ENCODE data around the gene GARIN3. TPM values are rescaled to one million over a fixed set of nuclear protein-coding genes. Genes with fewer than 3 reads are reported as not detected.

GARIN3 gene
- total and polyA plus RNA-seq, 2 donors (not counting 1 experiment from before 2014, with no cell fraction given): not detected

DNA sequence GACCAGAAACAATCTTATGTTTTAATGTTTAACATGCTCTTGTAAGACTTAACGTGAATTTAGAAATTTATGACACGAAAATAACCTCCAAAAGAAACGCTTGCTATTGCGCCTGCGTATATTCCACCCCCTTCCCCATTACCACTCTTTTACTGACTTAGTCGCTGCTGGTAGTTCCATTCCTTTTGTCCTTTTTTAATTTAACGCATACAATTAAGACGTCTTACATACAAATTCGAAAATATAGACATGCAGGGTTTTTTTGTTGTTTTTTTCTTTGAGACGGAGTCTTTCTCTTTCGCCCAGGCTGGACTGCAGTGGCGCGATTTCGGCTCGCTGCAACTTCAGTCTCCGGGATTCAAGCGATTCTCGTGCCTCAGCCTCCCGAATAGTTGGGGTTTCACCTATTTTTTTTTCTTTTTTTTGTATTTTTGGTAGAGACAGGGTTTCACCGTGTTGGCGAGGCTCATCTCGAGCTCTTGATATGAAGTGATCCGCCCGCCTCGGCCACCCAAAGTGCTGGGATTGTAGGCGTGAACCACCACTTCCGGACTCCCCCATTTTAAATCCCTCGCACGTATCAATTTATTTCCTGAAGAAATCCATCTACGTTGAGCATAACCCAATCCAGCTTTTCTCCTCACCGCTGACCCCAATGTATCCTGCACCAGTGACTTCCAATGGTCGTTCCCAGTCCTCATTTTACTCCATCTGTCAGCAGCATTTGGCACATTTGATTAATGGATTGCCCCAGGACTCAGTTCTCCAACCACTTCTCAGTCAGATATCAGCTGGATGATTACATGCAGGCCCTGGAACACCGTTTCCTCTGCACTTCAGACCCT lies 22.7 kb downstream of the GARIN3 start:
- DNase-seq: no peak
- no peaks in the 10 kb centered on the region for H4K20me1 ChIP-seq (ENCODE audit: control insufficient read depth, insufficient read depth, low read length, poor library complexity, severe bottlenecking)
- peak overlapping the region; percentile 91 for H2AFZ ChIP-seq (ENCODE audit: insufficient read depth, low read depth, low read length, poor library complexity, severe bottlenecking)
- intact Hi-C loops (cut with micrococcal nuclease): loop anchor here (1.0 to 10.0 kb wide), 2 partner anchors 588 to 739 kb away; partner anchors contain the start of gene THG1L
- ChIA-PET POLR2A (interaction anchor here (0.7 to 2.3 kb wide), 6 partner anchors 32 to 768 kb away, joined by 3 to 13 read pairs (median 4); no protein-coding TSS in a partner anchor), CTCF (interaction anchor here (1.0 to 1.6 kb wide), 5 partner anchors 10 to 170 kb away, joined by 3 to 5 read pairs (median 4); partner anchors contain the start of gene HAVCR2)
- peaks cover 24% of the 10 kb centered on the region for H3K79me2 ChIP-seq (ENCODE audit: control insufficient read depth, insufficient read depth, low read length)
- Mint-ChIP-seq H3K27me3 (no peaks in the 10 kb centered on the region), H3K9me3 (ENCODE audit: insufficient read depth) (no peaks in the 10 kb centered on the region), H3K4me1 (peaks cover 28% of the 10 kb centered on the region), H3K27ac (peak overlapping the region; percentile 99), H3K4me3 (peak overlapping the region; percentile 99)
- H3K4me2 ChIP-seq (replicated peaks; ENCODE audit: low read depth, low read length, poor library complexity, severe bottlenecking): peak overlapping the region; percentile 82
- H3K4me3 ChIP-seq (ENCODE audit: control extremely low read depth in 1 of 5, extremely low read depth in 1 of 5, insufficient read depth in 1 of 5, low read depth in 2 of 5, low read length in 4 of 5): peak overlapping the region; percentile 76 to 99 (median 97)
- peak; percentile 46 for ATAC-seq (ENCODE audit: low read depth)
- peak overlapping the region; percentile 95 to 96 for H3K27ac ChIP-seq (ENCODE audit: low read length in 2 of 2)
- H3K9me3 ChIP-seq (ENCODE audit: control extremely low read depth in 1 of 3, control insufficient read depth in 2 of 3, insufficient read depth in 1 of 3, low read length in 2 of 3): no peaks in the 10 kb centered on the region
- TF ChIP-seq, protein P1, sequence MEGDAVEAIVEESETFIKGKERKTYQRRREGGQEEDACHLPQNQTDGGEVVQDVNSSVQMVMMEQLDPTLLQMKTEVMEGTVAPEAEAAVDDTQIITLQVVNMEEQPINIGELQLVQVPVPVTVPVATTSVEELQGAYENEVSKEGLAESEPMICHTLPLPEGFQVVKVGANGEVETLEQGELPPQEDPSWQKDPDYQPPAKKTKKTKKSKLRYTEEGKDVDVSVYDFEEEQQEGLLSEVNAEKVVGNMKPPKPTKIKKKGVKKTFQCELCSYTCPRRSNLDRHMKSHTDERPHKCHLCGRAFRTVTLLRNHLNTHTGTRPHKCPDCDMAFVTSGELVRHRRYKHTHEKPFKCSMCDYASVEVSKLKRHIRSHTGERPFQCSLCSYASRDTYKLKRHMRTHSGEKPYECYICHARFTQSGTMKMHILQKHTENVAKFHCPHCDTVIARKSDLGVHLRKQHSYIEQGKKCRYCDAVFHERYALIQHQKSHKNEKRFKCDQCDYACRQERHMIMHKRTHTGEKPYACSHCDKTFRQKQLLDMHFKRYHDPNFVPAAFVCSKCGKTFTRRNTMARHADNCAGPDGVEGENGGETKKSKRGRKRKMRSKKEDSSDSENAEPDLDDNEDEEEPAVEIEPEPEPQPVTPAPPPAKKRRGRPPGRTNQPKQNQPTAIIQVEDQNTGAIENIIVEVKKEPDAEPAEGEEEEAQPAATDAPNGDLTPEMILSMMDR (IDR thresholded peaks at IDR 0.05): no peak
- no peak for TF ChIP-seq EZH2 (IDR thresholded peaks at IDR 0.05; ENCODE audit: borderline replicate concordance, insufficient read depth, low read depth, low read length, poor library complexity, severe bottlenecking)
- peak overlapping the region; percentile 98 for H3K9ac ChIP-seq (ENCODE audit: low read length)
- H3K4me1 ChIP-seq (ENCODE audit: control insufficient read depth in 2 of 2, insufficient read depth in 2 of 2, low read length in 2 of 2): peaks cover 15 to 18% of the 10 kb centered on the region in 2 donors
- WGBS (ENCODE audit: insufficient coverage): 5% methylated on average over 23 of the region's 33 CpGs
- H3K36me3 ChIP-seq (replicated peaks in 1 of 2; ENCODE audit: control extremely low read depth in 1 of 2, control insufficient read depth in 1 of 2, extremely low read depth in 1 of 2, insufficient read depth in 2 of 2, low read length in 1 of 2): peaks cover 0 to 8% of the 10 kb centered on the region in 2 experiments
- no peaks in the 10 kb centered on the region for H3K27me3 ChIP-seq (replicated peaks in 1 of 4; ENCODE audit: control extremely low read depth in 1 of 4, control insufficient read depth in 3 of 4, insufficient read depth in 4 of 4, low read length in 3 of 4)

Data from B cell (primary cell).